NCI-H146 (cell line): ENCODE results near the gene LGI4.
A peak's percentile ranks its signal among the peaks of the same experiment; 100 is the strongest.
"Not testable (repeated sequence)": the region's sequence is repeated elsewhere in the genome, so short reads cannot be mapped to it uniquely, and the experiment has no call there.

Experiments
- DNase-seq: peaks from one replicate; lab custom pipeline; 2025; lab: John Stamatoyannopoulos, UW

LGI4 gene

GRCh38 chr19:35105411-35106290, 29.2 kb downstream of the LGI4 start:
- no peak for DNase-seq

GRCh38 chr19:35105047-35105410, 29.8 kb downstream of the LGI4 start:
- DNase-seq = no peak

- no peak for DNase-seq
Observed at GRCh38 chr19:35104361-35104760, 30.5 kb downstream of the LGI4 start.

- not testable (repeated sequence) for DNase-seq
Observed at GRCh38 chr19:35103614-35104013, 31.2 kb downstream of the LGI4 start.

- not testable (repeated sequence) for DNase-seq
Observed at GRCh38 chr19:35101949-35102348, 32.9 kb downstream of the LGI4 start.

- DNase-seq = no peak
Observed at GRCh38 chr19:35100588-35101533, 34.0 kb downstream of the LGI4 start.

GRCh38 chr19:35099897-35100275, 35.0 kb downstream of the LGI4 start:
- DNase-seq = no peak

GRCh38 chr19:35099155-35099896, 35.5 kb downstream of the LGI4 start:
- no peak for DNase-seq

GRCh38 chr19:35098413-35099049, 36.3 kb downstream of the LGI4 start:
- DNase-seq = no peak

GRCh38 chr19:35095667-35096368, 39.0 kb downstream of the LGI4 start:
- DNase-seq = no peak

- no peak for DNase-seq
Observed at GRCh38 chr19:35094656-35095055, 40.2 kb downstream of the LGI4 start.

GRCh38 chr19:35093941-35094647, 40.8 kb downstream of the LGI4 start:
- DNase-seq = no peak

- DNase-seq = no peak
Observed at GRCh38 chr19:35093430-35093829, 41.4 kb downstream of the LGI4 start.

- peak; percentile 55 for DNase-seq
Observed at GRCh38 chr19:35090506-35091214, 44.2 kb downstream of the LGI4 start.

- no peak for DNase-seq
Observed at GRCh38 chr19:35090160-35090505, 44.7 kb downstream of the LGI4 start.

GRCh38 chr19:35089554-35089953, 45.3 kb downstream of the LGI4 start:
- no peak for DNase-seq

GRCh38 chr19:35088131-35088913, 46.5 kb downstream of the LGI4 start:
- no peak for DNase-seq

- DNase-seq = no peak
Observed at GRCh38 chr19:35087393-35087792, 47.5 kb downstream of the LGI4 start.

GRCh38 chr19:35086455-35086854, 48.4 kb downstream of the LGI4 start:
- no peak for DNase-seq
